GM21717 (cell line): Measurements from ENCODE around the gene FARSA.
A peak's percentile ranks its signal among the peaks of the same experiment; 100 is the strongest.
"Not testable (repeated sequence)": the region's sequence is repeated elsewhere in the genome, so short reads cannot be mapped to it uniquely, and the experiment has no call there.

Experiments used
- ATAC-seq: cut with Tn5 transposase; IDR thresholded peaks from one replicate; pipeline ENCODE4 v1.9.1; 2021; ENCODE audit warnings: mild to moderate bottlenecking, moderate library complexity; ENCODE audit not compliant: unreplicated experiment

The FARSA gene

DNA sequence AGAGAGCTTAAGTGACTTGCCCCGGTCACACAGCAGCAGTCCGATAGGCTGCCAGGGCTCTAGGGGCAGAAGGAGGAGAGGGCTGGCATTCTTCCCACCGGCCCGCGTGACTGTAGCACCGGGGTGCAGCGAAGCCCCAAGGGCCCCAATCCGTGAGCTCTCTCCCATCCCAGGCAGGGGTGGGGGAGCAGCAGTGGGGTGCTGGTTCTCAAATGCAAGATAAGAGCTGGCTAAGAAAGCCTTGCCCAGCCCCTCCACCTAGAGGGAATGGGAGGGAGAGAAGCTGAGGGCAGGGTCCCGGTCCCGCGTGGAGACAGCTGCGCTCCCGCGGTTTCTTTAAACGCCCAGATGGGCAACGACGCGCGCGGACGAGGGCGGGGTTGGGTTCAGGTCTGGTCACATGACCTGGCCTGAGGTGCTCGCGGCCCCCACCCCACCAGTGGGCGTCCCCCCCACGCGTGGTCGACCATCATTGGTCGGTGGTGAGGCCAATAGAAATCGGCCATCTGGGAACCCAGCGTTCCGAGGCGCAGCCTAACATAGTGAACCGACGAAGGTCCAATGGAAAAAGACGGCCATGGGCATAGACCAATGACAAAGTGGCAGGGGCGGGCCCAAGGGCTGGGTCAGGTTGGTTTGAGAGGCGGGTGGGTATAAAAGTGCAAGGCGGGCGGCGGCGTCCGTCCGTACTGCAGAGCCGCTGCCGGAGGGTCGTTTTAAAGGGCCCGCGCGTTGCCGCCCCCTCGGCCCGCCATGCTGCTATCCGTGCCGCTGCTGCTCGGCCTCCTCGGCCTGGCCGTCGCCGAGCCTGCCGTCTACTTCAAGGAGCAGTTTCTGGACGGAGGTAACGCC is 4.6 kb upstream of the FARSA start, which contains the start of gene CALR:
Gene CALR (plus strand): TSS at position 683 of the 852 bp plus-strand sequence. CDS start 71 bp downstream, at position 754.
- ATAC-seq, result peak; percentile 76

DNA sequence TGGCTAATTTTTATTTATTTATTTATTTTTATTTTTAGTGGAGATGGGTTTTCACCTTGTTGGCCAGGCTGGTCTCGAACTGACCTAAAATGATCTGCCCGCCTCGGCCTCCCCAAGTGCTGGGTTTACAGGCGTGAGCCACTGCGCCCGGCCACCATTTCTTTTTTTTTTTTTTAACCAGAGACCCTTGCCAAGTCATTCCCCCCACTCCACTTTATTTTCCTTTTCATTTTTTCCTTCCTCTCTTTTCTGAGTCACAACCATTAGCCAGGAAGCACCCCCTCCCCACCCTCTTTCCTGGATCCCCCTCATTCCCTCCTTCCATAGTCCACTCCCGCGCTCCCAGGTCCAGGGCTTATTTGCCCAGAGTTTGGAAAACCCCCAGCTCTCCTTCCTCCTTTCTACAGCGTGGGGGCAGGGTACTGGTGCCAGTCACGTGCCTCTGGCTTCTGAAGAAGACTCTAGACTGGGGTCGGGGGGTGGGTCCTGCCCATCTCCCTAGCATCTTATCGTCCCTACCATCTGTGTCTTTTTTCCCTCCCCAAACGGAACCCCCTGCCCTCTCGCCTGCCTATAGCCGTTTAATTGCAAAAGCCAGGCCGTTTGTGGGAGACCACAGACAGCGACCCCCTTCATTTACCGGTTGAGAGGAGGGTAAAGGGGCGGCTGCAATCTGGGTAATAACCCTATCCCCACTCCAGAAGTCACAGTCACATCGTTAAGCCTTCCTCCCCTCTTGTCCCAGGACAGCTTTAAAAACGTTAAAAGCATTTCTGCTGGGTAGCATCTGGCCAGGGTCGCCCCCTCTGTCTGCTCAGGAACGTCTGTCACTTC is 3.8 kb upstream of the FARSA start:
- ATAC-seq, result no peak

DNA sequence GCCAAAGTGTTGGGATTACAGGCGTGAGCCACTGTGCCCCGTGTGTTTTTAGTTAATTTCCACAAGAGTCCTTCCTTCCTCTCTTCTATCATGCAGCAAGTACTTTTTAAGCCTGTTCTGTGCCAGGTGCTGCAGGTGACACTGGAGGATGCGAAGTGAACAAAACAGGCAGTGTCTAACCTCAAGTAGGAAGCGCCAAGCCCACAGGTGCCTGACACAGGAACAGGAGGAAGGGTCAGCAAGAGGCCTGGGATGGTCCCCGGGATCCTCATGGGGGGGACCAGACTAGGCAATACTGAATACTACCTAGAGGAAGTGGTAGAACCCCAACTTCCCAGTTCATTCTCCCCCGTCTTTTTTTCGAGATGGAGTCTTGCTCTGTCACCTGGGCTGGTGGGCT is 3.1 kb upstream of the FARSA start:
- no peak for ATAC-seq

DNA sequence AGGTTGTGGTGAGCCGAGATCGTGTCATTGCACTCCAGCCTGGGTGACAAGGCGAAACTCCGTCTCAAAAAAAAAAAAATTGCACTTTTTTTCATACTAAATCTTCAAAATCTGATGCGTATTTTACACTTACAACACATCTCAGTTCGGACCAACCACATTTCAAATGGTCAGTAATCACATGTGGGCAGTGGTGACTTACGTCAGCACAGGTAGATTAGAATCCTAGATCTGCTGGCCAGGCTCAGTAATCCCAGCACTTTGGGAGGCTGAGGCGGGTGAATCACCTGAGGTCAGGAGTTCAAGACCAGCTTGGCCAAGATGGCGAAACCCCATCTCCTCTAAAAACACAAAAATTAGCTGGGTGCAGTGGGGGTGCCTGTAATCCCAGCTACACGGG is 1.6 kb upstream of the FARSA start:
- no peak for ATAC-seq

DNA sequence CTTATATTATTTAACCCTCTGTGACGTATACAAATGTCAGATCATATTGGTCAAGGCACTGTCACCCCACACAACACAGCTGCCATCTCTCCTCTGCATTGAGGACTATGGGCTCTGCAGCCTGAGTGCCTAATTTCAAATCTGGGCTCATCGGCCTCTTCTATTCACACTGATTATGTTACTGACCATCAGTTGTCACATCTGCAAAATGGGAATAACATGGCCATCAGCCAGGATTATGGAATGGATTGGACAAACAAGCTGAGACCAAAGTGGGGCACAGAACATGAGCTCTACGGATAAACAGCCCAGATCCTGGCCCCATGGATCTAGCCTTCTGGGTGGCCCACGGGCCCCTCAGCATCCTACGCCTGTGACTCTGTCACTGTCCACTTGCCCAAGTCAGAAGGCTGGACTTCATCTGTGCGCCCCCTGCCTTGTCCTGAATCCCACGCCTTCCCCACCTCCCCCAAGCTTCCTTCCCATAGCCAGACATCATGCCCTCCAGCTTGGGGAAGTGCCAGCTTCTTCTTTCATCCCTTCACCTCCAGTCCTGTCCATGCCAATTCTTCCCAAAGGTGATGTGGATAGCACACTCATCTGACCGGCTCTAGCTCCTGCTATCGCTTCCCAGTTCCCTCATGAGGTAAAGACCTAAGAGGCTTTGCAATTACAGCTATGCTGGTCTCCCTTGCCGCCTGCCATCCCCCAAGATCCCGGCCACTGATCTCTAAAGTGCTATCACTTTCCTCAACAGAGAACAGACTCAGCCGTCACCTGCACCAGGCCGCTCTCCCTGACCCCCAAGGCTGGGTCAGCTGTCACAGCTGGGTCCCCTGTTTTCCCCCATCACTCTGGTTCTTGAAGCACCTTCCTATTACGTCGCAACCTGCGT is 872 bp downstream of the FARSA start:
- no peak for ATAC-seq

DNA sequence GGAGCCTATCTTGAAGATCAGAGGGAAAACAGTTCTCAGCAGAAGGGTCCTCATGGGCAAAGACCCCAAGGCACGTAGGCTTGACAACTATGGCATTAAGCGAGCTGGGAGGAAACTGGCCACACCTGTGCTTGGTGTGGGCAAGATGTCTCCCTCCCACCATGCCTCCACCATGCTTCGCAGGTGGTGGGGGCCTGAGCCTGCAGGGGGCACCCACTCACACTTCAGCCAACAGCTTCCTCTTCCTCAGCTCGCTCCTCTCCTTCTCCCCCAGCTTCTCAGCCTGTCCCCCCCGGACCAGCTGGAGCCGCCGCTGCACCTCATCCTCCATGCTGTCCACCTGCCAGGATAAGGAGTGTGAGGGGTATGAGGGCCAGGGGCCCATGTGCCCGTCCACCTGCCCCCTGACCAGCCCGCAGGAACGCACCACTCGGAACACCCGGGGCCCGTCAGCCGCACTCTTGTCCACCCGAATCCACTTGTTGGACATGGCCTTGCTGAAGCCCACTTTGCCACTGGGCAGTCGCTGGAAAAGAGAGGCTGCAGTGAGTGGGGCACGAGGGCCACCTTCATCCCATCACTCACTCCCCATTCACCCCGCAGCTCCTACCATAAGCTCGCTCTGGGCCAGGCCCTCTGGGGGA is 3.4 kb downstream of the FARSA start:
- ATAC-seq, result no peak

DNA sequence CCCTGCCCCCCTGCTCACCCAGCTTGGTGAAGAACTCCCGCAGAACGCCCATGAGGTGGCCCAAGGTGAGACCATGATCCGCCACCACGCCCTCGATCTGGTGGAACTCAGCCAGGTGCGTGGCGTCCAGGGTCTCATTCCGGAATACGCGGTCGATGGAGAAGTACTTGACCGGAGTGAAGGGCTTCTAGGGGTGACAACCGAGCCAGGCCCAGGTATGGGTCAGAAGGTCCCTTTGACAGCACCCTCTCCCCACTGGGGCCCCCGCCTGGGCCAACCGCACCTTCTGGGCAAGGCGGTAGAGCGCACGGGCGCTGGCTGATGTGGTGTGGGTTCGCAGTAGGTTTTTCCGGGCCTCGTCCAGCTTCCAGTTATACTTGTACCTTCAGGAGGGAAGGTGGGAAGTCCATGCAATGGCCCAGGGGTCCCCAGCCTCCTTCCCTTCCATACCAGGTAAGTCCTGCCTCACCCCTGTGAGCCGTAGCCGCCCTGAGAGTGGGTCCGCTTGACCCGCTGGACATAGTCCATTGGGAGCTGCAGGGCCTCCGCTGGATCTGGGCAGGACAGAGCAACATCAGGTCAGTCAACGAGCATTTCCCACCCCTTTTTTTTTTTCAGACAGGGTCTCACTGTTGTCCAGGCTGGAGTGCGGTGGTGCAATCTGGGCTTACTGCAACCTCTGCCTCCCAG is 8.7 kb downstream of the FARSA start:
- no peak for ATAC-seq

DNA sequence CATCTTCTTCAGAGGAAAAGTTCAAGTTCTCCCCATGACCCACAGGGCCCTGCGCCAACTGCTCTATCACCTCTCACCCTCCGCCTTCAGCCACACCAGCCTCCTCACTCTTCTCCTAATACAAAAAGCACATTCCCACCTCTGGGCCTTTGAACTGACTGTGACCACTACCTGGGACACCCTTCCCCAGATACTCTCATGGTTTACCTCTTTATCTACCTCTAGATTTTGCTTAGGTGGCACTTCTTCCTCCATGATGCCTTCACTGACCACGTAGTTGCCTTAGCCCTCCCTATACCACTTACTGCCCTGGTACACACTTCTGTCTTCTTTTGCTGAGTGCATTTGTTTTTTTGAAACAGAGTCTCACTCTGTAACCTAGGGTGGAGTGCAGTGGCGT is 10.6 kb downstream of the FARSA start:
- ATAC-seq, result no peak

DNA sequence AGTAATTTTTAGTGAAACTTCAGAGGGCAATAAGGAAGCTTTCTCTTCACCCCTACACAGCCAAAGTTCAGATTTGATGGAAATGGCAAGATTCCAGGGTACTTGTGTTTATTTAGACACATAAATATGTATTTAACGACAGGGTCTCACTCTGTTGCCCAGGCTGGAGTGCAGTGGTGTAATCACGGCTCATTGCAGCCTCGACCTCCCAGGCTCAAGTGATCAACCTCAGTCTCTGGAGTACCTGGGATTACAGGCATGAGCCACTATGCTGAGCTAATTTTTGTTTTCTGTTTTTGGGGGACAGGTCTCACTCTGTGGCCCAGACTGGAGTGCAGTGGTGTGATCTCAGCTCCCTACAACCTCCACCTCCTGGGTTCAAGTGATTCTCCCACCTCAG is 12.5 kb downstream of the FARSA start:
- ATAC-seq, result no peak

DNA sequence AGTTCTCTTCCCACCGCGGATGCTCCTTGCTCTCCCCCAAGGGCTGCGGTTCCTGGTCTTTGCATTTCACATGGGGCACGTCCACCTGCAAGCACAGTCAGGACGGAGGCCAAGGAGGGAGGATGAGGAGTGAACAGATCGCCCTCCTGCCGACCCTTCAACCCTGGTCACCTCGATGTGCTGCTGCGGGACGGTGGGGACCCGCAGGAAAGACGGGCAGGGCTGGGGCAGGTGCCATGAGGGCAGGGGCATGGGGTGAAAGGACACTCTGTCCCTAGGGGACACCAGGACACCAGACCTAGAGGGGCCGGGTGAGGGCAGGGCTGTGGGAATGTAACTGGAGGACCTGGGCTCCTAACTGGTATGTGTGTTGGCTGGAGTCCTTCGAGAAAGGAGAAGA is 15.3 kb downstream of the FARSA start:
- ATAC-seq, result no peak

DNA sequence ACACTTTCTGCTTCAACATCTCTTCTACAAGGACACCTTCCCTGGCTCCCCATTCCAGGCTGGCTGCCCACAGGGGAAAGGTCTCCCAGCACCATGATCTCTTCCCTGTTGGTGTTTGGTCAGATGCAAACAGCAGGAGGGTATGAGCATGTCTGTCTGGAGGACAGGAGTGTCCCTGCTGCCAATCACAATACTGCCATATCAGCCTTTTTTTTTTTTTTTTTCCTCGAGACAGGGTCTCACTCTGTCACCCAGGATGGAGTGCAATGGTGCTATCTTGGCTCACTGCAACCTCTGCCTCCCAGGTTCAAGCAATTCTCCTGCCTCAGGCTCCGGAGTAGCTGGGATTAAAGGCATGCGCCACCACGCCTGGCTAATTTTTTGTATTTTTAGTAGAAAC is 17.7 kb downstream of the FARSA start:
- ATAC-seq, result not testable (repeated sequence)

DNA sequence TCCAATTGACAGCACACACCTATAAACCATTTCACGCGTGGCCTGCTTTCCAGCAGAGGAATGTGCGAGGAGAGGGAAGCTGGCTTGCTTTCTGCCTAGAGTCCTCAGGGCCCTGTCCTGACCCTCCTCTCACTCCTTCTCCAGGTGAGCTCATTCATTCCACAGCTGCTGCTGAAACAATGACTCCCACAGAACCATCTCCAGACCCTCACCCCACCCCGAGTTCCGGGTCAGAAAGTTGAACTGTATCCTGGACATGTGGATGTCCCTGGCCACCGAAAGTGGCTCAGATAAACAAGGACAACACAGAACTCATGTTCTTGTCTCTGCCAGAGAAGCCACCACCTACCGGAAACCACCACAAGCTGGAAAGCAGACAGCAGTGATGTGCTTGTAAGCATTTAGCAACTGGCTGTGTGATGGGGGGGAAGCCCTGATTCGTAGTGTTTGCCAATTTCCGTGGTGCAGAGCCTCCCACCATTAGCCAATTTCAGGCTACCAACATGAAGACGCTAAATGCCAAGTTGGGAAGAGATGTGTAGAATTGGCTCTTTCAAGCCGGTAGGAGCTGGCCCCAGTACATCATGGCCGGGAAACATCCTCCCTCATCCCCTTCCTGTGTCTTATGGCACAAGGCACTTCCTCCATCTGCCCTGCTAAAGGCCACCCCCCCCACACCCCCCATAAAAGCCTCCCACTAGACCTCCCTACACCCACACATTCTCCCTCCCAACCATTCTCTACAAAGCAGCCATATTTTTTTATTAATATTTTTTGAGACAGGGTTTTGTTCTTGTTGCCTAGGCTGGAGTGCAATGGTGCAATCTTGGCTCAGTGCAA is 19.4 kb downstream of the FARSA start:
- ATAC-seq, result no peak

DNA sequence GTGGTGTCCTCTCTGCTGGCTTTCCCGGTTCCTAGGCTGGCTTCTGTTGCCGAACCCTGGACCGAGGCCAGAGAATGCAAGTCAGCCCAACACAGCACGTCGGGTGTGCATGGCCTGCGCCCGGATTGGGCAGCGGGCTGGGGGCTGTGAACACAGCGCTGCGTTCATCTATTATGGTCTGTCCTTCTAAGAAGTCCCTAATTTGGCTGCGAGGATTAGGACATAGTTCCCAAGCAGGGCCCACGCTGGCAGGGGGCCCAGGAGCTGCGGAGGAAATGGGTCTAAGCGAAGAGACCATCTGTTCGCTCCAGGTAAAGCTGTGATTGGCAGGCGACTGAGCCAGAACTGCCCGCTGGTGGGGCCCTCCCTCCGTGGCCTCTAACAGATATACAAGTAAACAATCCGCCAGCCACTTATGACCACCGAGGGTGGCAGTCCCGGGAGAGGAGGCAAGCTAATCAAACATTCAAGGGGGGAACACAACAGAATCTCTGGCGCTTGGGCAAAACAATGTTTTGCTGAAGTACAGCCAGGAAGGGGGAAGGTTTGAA is 20.4 kb downstream of the FARSA start:
- ATAC-seq, result no peak

DNA sequence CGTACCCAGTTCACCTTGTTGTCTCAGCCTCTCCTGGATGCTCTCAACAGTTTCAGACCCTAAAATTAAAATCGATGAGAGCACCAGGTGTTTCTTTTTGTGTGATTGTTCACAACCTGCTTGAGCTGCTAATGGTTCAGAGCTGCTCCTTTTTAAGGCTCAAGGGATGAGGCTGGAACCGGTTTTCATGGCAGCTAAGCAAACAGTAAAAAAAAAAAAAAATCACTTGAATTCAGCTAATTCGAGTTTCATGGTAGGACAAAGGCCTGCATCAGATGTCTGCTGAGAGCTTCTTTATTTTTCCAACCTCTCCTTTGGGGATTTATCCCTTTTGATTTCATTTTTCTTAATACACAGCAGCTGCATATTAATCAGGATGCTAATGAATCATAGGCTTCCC is 20.9 kb downstream of the FARSA start:
- ATAC-seq, result no peak

DNA sequence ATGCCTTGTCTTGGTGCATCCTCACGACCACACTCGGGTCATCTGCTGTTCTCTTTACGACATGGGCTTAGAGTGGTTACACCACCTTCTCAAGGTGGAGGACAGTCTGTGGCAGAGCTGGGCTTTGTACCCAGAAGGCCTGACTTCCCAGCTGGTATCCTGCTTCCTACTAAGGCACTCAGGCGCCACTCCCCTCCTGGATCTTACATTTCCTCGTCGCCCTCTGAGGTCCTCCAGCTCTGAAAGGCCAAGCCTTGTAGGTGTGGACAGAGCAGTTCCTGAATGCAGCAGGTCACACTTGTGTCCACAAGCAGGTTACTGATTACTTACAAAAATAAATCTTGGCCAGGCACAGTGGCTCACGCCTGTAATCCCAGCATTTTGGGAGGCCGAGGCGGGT is 26.3 kb downstream of the FARSA start:
- ATAC-seq, result no peak

DNA sequence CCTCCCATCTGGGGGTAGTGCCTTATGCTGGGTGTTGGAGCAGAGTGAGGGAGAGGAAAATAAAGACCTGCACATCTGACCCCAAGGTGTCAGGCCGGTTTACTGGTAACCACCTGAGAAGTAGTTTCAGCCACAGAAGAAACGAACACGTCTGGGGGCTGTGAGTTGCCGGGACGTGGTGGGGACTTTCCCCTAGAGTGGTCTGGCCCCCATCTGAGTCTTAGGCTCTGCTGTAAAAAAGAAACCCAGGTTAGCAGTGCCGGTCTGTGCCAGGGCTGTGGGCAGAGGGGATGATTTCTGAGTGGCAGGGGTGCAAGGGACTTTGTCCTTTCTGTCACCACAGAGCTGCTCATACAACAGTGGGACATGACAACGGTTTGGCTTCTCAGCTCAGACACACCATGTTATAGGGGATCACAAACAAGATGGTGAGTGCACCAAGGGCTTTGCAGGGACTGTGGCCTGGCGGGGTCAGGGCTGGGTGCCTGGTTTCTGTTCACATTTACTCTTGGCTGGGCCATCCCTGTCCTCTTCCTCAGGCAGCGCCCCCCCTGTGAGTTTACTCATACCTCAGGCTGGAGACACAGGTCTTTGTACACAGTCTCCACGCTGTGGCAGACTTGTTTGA is 33.5 kb downstream of the FARSA start:
- ATAC-seq, result peak; percentile 52

DNA sequence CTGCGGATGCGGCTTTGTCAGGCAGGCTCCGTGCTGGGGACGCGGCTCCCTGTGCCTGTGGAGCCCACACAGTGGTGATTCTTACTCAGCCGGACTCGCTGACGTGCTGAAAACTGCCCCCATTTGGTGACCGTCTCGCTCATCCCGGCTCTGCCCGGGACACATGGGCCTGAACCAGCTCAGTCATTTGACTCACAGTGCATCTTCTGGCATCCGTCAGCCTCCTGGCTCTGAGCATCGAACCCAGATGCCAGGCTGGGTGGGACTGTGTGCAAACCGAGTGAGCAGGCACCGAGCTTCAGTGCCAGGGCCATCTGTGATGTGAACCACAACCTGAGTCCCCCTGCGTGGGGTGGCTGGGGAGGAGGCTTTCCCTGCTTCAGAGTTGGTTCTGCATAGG is 37.1 kb downstream of the FARSA start:
- no peak for ATAC-seq

DNA sequence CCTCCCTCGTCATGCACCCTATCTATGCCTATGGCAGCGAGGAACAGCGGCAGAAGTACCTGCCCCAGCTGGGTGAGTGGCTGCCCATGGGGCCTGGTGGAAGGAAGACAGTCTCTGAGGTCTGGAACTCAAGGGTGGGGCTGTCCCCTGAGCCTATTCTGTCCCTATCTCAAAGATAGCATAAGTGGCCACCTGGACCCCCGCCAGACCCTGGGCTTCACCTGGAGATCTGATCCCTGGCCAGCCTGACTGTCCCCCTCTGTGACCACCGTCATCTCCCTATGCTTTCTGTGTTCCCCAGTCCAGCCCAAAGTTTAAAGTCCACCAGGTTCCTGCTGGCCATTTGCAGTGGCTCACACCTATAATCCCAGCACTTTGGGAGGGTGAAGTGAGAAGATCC is 39.9 kb downstream of the FARSA start:
- no peak for ATAC-seq
